HG03575 (cell line): Measurements from ENCODE around the gene GPC3.

Source experiments
- ATAC-seq: cut with Tn5 transposase; IDR thresholded peaks from one replicate; pipeline ENCODE4 v1.9.1; 2021; ENCODE audit not compliant: unreplicated experiment, insufficient number of reproducible peaks, low FRiP score; ENCODE audit errors: extremely low read depth

Gene GPC3

GRCh38 chrX:133979641-133980230, 5.7 kb downstream of the GPC3 start:
- ATAC-seq = no peak

- ATAC-seq = no peak
These were observed 11.7 kb downstream of the GPC3 start for GRCh38 chrX:133973704-133974103.

GRCh38 chrX:133972916-133973315, 12.5 kb downstream of the GPC3 start:
- no peak for ATAC-seq

GRCh38 chrX:133971586-133971985, 13.8 kb downstream of the GPC3 start:
- no peak for ATAC-seq

DNA sequence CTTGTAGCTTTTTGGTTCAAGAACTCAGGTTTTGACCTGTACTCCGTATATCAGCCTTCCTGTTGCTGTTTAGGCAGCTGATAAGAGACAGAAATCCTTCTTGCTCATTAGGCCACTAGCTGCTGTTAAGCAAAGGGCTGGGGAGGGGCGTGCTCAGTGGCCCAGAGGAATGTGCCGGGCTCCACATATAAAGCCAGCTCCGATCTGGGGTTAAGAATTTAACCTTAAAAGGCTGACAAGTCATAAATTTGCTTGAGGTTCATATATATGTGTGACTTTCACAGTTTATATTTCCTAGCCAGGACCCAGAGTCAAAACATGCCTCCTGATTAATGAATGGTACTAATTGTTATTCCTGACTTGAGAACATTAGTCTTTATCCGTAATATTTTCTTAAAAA, 15.3 kb downstream of the GPC3 start:
- ATAC-seq = no peak

DNA sequence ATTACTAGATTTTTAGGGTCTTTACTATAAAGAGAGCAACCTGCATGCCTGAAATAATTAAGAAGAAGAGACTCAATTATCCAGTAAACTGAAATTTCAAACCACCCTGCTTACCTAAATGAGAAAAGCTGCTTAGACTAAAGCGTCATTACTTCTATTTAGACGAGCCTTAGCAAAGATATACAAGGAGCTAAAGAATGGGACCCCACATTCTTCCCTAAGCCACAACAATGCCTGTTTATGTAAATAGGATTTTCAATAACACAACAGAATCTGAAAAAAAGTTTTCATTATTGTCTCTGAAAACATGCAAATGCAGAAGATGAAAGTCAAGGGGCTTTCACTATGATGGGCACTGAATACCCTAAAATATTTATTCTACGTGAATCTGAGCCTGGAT, 16.2 kb downstream of the GPC3 start:
- ATAC-seq = no peak

GRCh38 chrX:133968109-133968508, 17.3 kb downstream of the GPC3 start:
- ATAC-seq = no peak

GRCh38 chrX:133966199-133966598, 19.2 kb downstream of the GPC3 start:
- no peak for ATAC-seq

DNA sequence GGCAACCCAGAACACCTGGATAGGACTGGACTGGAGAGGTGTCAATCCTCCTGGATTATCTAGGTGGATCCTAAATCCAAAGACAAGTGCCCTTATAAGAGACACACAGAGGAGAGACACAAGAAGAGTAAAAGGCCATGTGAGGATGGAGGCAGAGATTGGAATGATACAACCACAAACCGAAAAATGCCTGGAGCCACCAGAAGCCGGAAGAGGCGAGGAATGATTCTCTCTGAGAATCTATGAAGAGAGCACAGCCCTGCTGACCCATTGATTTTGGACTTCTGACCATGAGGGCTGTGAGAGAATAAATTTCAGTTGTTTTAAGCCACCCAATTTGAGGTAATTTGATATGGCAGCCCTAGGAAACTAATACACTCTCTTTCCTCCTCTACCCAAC, 20.1 kb downstream of the GPC3 start:
- no peak for ATAC-seq

GRCh38 chrX:133961046-133961445, 24.3 kb downstream of the GPC3 start:
- ATAC-seq = no peak

DNA sequence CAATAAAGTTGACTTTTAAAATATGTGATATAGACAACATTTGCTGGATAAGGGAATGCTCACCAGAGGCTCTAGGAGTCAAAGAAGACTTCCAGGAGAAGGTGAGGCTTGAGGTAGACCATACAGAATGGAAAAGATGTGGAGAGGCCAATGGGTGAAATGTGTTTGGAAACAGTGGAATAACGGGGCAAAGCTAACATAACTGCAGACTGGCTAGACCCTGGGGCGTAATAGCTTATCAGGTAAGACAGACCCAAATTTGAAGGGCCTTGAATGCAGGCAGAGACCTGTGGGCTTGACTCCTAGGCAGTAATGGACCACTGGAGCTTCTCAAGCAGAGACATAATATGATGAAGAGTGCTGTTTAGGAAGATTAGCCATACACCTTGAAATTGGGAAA, 25.4 kb downstream of the GPC3 start:
- ATAC-seq = no peak

- ATAC-seq = no peak
These were observed 26.3 kb downstream of the GPC3 start for GRCh38 chrX:133958997-133959688.

DNA sequence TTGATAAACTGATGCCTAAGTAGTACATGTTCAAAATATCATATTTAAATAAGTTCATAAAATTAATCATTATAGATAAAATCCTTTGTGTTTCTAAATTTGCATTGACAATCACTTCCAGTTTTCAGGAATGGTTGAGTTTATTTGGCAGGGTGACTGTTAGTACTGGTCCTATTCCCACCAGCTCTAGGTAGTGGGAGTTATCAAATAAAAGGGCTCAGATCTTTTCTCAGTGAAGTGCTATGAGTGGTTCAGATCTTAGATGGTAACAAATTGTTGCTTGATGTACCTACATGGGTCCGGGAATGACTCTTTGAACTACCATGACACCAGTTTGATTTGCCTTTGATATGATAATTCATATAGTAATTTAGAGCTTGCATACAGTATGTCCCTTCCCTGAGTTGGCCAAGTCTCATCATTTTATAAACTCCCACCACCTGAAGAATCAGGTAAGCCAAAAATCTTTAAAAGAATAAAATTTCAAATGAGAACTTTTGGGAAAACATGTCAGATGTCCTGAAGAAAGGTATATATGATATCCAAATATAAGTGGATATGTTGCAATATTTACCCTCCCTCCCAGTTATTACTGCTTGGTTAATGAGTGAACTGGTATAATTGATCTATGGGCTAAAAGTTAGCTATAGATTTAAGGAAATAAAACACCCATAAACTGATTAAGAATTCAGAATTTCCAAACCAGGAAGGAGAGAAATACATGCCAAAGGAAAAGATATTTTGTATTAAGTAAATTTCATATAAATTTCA, 28.6 kb downstream of the GPC3 start:
- ATAC-seq = no peak

- no peak for ATAC-seq
These were observed 31.5 kb downstream of the GPC3 start for GRCh38 chrX:133953785-133954355.

DNA sequence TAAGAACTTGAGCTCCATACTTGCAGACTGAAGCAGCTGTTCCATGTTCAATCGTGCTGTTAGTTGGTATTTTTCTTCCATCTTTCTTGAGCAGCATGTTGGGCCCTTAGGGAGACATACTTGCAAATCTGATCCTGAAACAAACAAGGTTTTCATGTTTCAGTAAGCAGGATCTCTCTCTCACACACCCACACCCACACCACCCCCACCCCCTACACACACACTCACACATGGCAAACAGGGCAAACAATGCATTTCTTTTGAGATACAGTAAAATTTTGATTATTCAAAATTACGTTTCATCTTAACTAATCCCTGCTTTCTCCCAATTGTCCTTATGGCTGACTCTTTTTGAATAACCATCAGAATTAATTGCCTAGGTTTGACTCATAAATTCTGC, 32.3 kb downstream of the GPC3 start:
- ATAC-seq = no peak

DNA sequence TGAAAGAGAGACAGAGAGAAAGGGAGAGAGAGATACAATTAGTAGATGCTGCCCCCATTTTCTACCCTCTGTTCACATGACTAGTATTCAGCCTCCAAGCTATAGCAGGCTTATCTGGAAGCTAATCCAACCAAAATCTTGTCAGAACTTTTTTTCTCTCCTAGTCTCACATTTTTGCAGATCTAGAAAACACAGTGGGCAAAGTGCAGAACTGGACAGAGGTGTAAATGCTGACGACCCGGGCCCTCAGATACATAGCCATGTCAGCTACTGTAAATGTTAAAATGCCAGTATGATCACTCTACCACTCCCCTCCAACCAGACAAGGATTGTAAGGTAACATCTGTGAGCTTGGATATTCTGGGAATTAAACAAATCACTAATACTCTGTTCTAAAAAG, 34.3 kb downstream of the GPC3 start:
- ATAC-seq = no peak

GRCh38 chrX:133950214-133950613, 35.2 kb downstream of the GPC3 start:
- no peak for ATAC-seq

GRCh38 chrX:133948895-133949294, 36.5 kb downstream of the GPC3 start:
- no peak for ATAC-seq

GRCh38 chrX:133947996-133948395, 37.4 kb downstream of the GPC3 start:
- ATAC-seq = no peak

GRCh38 chrX:133947022-133947421, 38.4 kb downstream of the GPC3 start:
- ATAC-seq = no peak
